CD4-positive, alpha-beta T cell treated with Interleukin-2 at 100 ng/mL for 4 hours (primary cell): Measurements from ENCODE around the gene TSPYL2.

Source experiments
- DNase-seq: peaks from one replicate; pipeline ENCODE4 v3.0.0-alpha.2; 2020; ENCODE audit warnings: low spot score

The TSPYL2 gene

GRCh38 chrX:53080628-53081580 is 1.3 kb upstream of the TSPYL2 start:
- DNase-seq = peak; percentile 29

- no peak for DNase-seq
Measured at GRCh38 chrX:53082773-53083616, 828 bp downstream of the TSPYL2 start.

- DNase-seq = no peak
Measured at GRCh38 chrX:53084043-53084570, 1.9 kb downstream of the TSPYL2 start.

GRCh38 chrX:53084863-53085262 is 2.7 kb downstream of the TSPYL2 start:
- no peak for DNase-seq

GRCh38 chrX:53085661-53086229 is 3.6 kb downstream of the TSPYL2 start:
- no peak for DNase-seq

GRCh38 chrX:53086464-53086863 is 4.3 kb downstream of the TSPYL2 start:
- DNase-seq = no peak

- no peak for DNase-seq
Measured at GRCh38 chrX:53087388-53087831, 5.2 kb downstream of the TSPYL2 start.

GRCh38 chrX:53088136-53088974 is 6.2 kb downstream of the TSPYL2 start:
- DNase-seq = peak; percentile 86

GRCh38 chrX:53089224-53089842 is 7.2 kb downstream of the TSPYL2 start:
- DNase-seq = peak; percentile 65

- DNase-seq = no peak
Measured at GRCh38 chrX:53089925-53090324, 7.8 kb downstream of the TSPYL2 start.

- DNase-seq = no peak
Measured at GRCh38 chrX:53091354-53091753, 9.2 kb downstream of the TSPYL2 start.

- DNase-seq = peak; percentile 73
Measured at GRCh38 chrX:53093177-53093655, 11.0 kb downstream of the TSPYL2 start.

- DNase-seq = peak; percentile 88
Measured at GRCh38 chrX:53093748-53094581, 11.8 kb downstream of the TSPYL2 start, which contains the start of gene KANTR. TSS of gene KANTR (plus strand) at chrX:53094142. CDS start at chrX:53124273, 30,131 bp downstream.

GRCh38 chrX:53094582-53094905 is 12.4 kb downstream of the TSPYL2 start:
- no peak for DNase-seq

- DNase-seq = no peak
Measured at GRCh38 chrX:53095796-53096195, 13.6 kb downstream of the TSPYL2 start.

GRCh38 chrX:53114864-53115549 is 32.8 kb downstream of the TSPYL2 start:
- no peak for DNase-seq

- DNase-seq = no peak
Measured at GRCh38 chrX:53115550-53115874, 33.3 kb downstream of the TSPYL2 start.

GRCh38 chrX:53116101-53116500 is 33.9 kb downstream of the TSPYL2 start:
- no peak for DNase-seq

GRCh38 chrX:53122013-53122412 is 39.8 kb downstream of the TSPYL2 start:
- no peak for DNase-seq
